Fibroblast of lung (primary cell): ENCODE results near the gene HOXD11. TPM values are rescaled to one million over a fixed set of nuclear protein-coding genes. Genes with fewer than 3 reads are reported as not detected.
A peak's percentile ranks its signal among the peaks of the same experiment; 100 is the strongest.

Experiments used
- DNase-seq, 2 donors: peaks; one replicate each; pipeline versions ENCODE4 v3.0.0 to v3.0.0-alpha.2; 2010; ENCODE audit warnings: low read depth in 2 of 2
- H2AFZ ChIP-seq: 2 replicates; pipeline ENCODE4 v1.5.1; 2012; ENCODE audit warnings: low read length, control low read depth, inconsistent platforms
- H3K27ac ChIP-seq: 2 replicates; pipeline ENCODE4 v1.5.1; 2011; ENCODE audit warnings: low read length, control low read depth; ENCODE audit not compliant: insufficient read depth
- H3K27me3 ChIP-seq: 2 replicates; pipeline ENCODE4 v1.5.1; 2011; ENCODE audit warnings: mild to moderate bottlenecking, low read length; ENCODE audit not compliant: control insufficient read depth, insufficient read depth
- H3K36me3 ChIP-seq: 2 replicates; pipeline ENCODE4 v1.5.1; 2011; ENCODE audit warnings: low read length; ENCODE audit not compliant: control insufficient read depth, insufficient read depth
- H3K4me1 ChIP-seq: 2 replicates; pipeline ENCODE4 v1.5.1; 2011; ENCODE audit warnings: low read length; ENCODE audit not compliant: control insufficient read depth, insufficient read depth; ENCODE audit errors: extremely low read depth
- H3K4me2 ChIP-seq: 2 replicates; pipeline ENCODE4 v1.5.1; 2011; ENCODE audit warnings: low read length, control low read depth; ENCODE audit not compliant: insufficient read depth; ENCODE audit errors: extremely low read depth
- H3K4me3 ChIP-seq, 4 experiments: fragments of 200-600 bp in 1 of 4; sonication (generic) in 1 of 4; replicated peaks in 1 of 4; 2 replicates each; pipeline ENCODE4 v1.5.1; 2011 to 2016; ENCODE audit warnings: low read length in 4 of 4, low read depth in 3 of 4, mild to moderate bottlenecking in 3 of 4, control low read depth in 2 of 4, inconsistent platforms in 1 of 4, mixed read lengths in 1 of 4; ENCODE audit not compliant: insufficient read depth in 1 of 4; ENCODE audit errors: control extremely low read depth in 1 of 4
- H3K79me2 ChIP-seq: 2 replicates; pipeline ENCODE4 v1.5.1; 2012; ENCODE audit warnings: mild to moderate bottlenecking, low read length, inconsistent platforms; ENCODE audit not compliant: control insufficient read depth, insufficient read depth
- H3K9ac ChIP-seq: 2 replicates; pipeline ENCODE4 v1.5.1; 2011; ENCODE audit warnings: mild to moderate bottlenecking, low read length, control low read depth; ENCODE audit not compliant: insufficient read depth
- H3K9me3 ChIP-seq: 2 replicates; pipeline ENCODE4 v1.5.1; 2012; ENCODE audit warnings: low read depth, low read length; ENCODE audit not compliant: control insufficient read depth, insufficient read depth
- H4K20me1 ChIP-seq: 2 replicates; pipeline ENCODE4 v1.5.1; 2011; ENCODE audit warnings: low read length; ENCODE audit not compliant: control insufficient read depth, insufficient read depth; ENCODE audit errors: extremely low read depth
- EZH2 ChIP-seq: IDR thresholded peaks from 2 replicates; pipeline ENCODE4 v1.5.1; 2012; ENCODE audit warnings: low read length, control low read depth, mild to moderate bottlenecking; ENCODE audit errors: missing control alignments
- polyA plus RNA-seq, 2 donors: library from polyadenylated mRNA; depleted of rRNA in 1 of 2; stranded (reverse) in 1 of 2; unstranded in 1 of 2; fragments of >200 nt; gene quantifications; 2 replicates each; pipeline ENCODE4 v1.2.1, GENCODE V29; 2011 to 2012; ENCODE audit warnings: missing spikeins in 1 of 2
- total RNA-seq: library from RNA; depleted of rRNA; stranded (reverse); fragments of >200 nt; gene quantifications from 2 replicates; pipeline ENCODE4 v1.2.1, GENCODE V29; 2014
- TF ChIP-seq, protein P1 (sequence below), 2 donors: IDR thresholded peaks in 1 of 2; conservative IDR thresholded peaks in 1 of 2; 1 replicate in 1 of 2; 2 replicates in 1 of 2; pipeline ENCODE4 v1.5.1; 2011 to 2012; ENCODE audit warnings: low read length in 2 of 2, control low read depth in 1 of 2, inconsistent platforms in 1 of 2, low read depth in 1 of 2, mild to moderate bottlenecking in 1 of 2

The HOXD11 gene
- total and polyA plus RNA-seq, 2 donors (not counting 1 experiment from before 2014, with no cell fraction given) = not detected

DNA sequence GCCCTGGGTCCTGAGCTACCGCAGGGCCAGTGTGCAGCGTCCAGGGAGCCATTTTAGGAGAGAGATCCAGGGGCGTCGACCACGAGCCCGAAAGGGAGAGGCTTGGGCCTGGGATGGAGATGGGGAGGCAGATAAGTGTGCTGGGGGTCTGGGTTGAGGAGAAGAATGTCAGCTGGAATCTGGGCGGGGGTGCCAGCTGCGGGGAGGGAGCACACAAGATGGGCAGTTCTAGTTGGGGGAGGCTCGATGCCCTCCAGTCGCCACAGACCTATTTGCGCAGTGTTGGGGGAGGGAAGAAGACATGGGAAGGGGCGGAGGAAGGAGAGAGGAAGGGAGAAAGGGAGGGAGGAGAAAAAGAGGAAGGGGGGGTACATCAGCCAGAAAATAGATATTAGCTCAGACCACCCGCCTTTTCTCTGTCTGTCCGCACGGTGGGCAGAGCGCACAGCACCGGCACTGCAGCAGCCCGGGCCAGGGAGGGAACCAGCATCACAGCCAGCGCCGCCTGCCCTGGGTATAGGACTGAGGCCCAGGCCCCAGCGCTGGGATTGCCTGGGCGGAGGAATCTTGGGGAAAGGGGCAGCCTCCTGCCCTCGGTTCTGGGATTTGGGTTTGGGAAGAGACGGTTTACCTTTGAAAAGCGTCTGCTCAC lies 1.9 kb upstream of the HOXD11 start:
- no peaks in the 10 kb centered on the region for H3K4me1 ChIP-seq
- H3K9me3 ChIP-seq = no peaks in the 10 kb centered on the region
- no peak overlapping the region for H3K4me2 ChIP-seq
- no peak overlapping the region for H3K27ac ChIP-seq
- H3K9ac ChIP-seq = no peak overlapping the region
- peaks cover 78% of the 10 kb centered on the region for H3K27me3 ChIP-seq
- no peaks in the 10 kb centered on the region for H3K79me2 ChIP-seq
- H3K4me3 ChIP-seq = no peak overlapping the region
- TF ChIP-seq, protein P1, sequence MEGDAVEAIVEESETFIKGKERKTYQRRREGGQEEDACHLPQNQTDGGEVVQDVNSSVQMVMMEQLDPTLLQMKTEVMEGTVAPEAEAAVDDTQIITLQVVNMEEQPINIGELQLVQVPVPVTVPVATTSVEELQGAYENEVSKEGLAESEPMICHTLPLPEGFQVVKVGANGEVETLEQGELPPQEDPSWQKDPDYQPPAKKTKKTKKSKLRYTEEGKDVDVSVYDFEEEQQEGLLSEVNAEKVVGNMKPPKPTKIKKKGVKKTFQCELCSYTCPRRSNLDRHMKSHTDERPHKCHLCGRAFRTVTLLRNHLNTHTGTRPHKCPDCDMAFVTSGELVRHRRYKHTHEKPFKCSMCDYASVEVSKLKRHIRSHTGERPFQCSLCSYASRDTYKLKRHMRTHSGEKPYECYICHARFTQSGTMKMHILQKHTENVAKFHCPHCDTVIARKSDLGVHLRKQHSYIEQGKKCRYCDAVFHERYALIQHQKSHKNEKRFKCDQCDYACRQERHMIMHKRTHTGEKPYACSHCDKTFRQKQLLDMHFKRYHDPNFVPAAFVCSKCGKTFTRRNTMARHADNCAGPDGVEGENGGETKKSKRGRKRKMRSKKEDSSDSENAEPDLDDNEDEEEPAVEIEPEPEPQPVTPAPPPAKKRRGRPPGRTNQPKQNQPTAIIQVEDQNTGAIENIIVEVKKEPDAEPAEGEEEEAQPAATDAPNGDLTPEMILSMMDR (conservative IDR thresholded peaks at IDR 0.05 in 1 of 2, IDR thresholded peaks at IDR 0.05 in 1 of 2; ENCODE audit: low read depth in 1 of 2, low read length in 2 of 2) = no peak
- TF ChIP-seq EZH2 = no peak
- H3K36me3 ChIP-seq = no peaks in the 10 kb centered on the region
- DNase-seq = no peak
- H2AFZ ChIP-seq = no peak overlapping the region
- H4K20me1 ChIP-seq = no peaks in the 10 kb centered on the region

DNA sequence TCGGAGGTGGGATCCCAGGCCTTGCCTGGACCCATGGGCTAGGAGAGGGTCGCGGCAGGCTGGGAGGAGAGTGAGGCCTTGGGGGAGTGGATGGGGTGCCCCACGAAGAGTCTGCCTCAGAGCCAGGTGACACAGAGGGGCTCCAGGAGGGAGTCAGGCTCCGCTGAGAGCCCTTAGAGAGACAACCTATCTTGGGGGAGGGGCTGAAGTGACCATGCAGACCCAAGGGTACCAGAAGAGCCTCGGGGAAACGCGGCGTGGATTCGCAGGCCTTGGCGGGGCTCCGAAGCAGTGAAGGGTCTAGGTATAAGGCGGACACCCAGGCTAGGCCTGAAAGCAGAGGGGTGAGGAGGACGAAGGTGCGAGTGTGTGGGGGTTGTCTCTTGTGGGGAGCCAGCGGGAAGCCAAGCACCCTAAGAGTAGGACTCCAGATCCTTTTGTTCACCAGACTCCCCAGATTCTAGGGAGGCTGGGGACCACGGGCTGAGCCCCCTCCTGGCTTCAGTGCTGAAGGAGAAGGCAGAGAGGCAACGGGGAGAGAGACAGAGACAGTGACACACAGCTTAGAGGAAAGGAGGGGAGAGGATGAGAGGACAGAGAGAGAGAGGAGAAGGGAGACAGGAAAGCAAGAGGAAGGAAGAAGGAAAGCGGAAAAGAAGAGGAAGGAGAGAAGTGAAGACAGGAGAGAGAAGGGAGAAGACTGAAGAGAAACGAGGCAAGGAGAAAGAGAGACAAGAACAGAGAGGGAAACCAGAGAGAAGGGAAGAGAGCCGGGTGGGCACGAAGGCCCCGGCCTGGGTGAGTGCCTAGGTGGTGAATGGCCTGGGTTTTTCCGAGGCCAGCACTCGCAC lies 1.1 kb upstream of the HOXD11 start:
- Histone ChIP-seq H3K9me3 (no peaks in the 10 kb centered on the region), H3K4me3 (no peak overlapping the region), H3K27ac (no peak overlapping the region), H3K4me1 (no peaks in the 10 kb centered on the region), H2AFZ (no peak overlapping the region), H4K20me1 (no peaks in the 10 kb centered on the region), H3K79me2 (no peaks in the 10 kb centered on the region), H3K36me3 (no peaks in the 10 kb centered on the region), H3K27me3 (peaks cover 75% of the 10 kb centered on the region), H3K4me2 (no peak overlapping the region), H3K9ac (no peak overlapping the region)
- DNase-seq = no peak
- peak; percentile 87 for TF ChIP-seq EZH2
- TF ChIP-seq, protein P1 (conservative IDR thresholded peaks at IDR 0.05 in 1 of 2, IDR thresholded peaks at IDR 0.05 in 1 of 2; ENCODE audit: low read depth in 1 of 2, low read length in 2 of 2) = no peak

DNA sequence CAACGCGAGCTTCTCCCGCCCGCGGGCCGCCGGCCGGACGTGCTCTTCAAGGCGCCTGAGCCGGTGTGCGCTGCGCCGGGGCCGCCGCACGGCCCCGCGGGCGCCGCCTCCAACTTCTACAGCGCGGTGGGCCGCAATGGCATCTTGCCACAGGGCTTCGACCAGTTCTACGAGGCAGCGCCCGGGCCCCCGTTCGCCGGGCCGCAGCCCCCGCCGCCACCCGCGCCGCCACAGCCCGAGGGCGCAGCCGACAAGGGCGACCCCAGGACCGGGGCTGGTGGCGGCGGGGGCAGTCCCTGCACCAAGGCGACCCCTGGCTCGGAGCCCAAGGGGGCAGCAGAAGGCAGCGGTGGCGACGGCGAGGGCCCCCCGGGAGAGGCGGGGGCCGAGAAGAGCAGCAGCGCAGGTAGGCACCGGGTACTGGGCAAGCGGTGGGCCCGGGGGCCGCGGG lies 676 bp downstream of the HOXD11 start:
- H2AFZ ChIP-seq = no peak overlapping the region
- no peak for TF ChIP-seq EZH2
- no peak for DNase-seq
- H3K9ac ChIP-seq = no peak overlapping the region
- no peaks in the 10 kb centered on the region for H3K9me3 ChIP-seq
- H3K79me2 ChIP-seq = no peaks in the 10 kb centered on the region
- H3K4me1 ChIP-seq = no peaks in the 10 kb centered on the region
- no peaks in the 10 kb centered on the region for H3K36me3 ChIP-seq
- no peak overlapping the region for H3K4me2 ChIP-seq
- no peaks in the 10 kb centered on the region for H4K20me1 ChIP-seq
- no peak overlapping the region for H3K4me3 ChIP-seq
- H3K27ac ChIP-seq = no peak overlapping the region
- H3K27me3 ChIP-seq = peaks cover 77% of the 10 kb centered on the region
